ENCODE results near the gene CNGA3.

Gene CNGA3

DNA sequence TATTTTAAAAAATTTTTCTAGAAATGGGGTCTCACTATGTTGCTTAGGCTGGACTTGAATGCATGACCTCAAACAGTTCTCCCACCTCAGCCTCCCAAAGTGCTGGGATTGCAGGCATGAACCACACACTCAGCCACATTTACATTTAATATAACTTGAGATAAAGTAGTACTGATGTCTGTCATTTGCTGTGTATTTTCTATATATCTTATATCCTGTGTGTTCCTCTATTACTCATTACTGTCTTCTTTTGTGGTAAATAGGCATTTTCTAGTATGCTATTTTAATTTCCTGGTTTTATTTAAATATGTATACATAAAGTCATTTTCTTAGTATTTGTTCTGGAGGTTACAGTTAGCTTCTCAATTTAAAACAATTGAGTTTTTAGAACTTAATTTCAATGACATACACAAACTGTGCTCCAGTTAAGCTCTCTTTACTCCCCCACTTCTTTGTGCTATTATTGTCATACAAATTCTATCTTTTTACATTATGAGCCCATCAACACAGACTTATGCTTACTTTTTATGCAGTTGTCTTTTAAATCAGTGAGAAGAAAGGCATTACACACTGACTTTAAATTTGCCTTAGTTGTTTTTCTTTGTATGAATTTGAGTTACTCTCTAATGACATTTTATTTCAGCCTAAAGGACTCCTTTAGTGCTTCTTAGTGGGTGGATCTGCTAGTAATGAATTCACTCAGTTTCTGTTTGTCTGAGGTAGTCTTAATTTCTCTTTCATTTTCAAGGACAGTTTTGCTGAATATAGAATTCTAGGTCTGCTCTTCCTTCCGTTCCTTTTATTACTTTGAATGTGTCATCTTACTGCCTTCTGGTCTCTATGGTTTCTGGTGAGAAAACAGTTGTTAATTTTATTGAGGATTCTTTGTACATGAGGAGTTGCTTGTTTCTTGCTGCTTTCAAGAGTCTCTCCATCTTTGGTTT is 92.2 kb downstream of the CNGA3 start:
- no peaks in the 10 kb centered on the region for H3K79me2 ChIP-seq (ENCODE audit: insufficient read depth, low read depth)

DNA sequence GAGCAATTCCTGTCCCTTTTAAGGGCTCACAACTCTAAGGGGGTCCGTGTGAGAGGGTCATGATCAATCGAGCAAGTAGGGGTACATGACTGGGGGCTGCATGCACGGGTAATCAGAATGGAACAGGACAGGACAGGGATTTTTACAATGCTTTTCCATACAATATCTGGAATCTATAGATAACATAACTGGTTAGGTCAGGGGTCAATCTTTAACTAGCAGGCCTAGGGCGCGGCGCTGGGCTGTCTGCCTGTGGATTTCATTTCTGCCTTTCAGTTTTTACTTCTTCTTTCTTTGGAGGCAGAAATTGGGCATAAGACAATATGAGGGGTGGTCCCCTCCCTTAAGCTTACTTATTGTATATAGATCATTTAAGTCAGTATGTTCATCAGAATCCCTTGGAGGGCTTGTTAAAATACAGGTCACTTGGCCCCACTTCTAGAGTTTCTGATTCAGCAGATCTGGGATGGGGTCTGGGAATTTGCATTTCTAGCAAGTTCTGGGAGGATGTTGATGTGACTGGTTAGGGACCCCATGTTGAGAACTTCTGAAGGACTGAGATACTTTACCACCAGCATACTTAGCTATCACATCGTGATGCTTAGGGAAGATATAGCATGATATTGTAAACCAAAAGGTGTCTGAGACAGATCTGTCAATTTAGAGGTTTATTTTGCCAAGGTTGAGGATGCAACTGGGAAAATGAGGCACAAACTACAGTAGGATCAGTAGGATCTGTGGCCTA is 95.6 kb downstream of the CNGA3 start:
- Histone ChIP-seq H3K9ac (no peak overlapping the region), H3K27me3 (ENCODE audit: insufficient read depth, low read depth) (no peaks in the 10 kb centered on the region), H3K4me3 (IDR thresholded peaks at IDR 0.05; ENCODE audit: insufficient read depth, low read depth, low read length) (no peak overlapping the region), H3K36me3 (ENCODE audit: insufficient read depth) (no peaks in the 10 kb centered on the region), H3K79me2 (ENCODE audit: insufficient read depth, low read depth) (peaks cover 27% of the 10 kb centered on the region), H4K20me1 (ENCODE audit: insufficient read depth) (no peaks in the 10 kb centered on the region), H2AFZ (ENCODE audit: low read depth) (no peak overlapping the region), H3K27ac (no peak overlapping the region), H3K4me2 (no peak overlapping the region), H3K4me1 (ENCODE audit: low read depth, poor library complexity, severe bottlenecking) (peaks cover 28% of the 10 kb centered on the region)
- TF ChIP-seq, protein P1, sequence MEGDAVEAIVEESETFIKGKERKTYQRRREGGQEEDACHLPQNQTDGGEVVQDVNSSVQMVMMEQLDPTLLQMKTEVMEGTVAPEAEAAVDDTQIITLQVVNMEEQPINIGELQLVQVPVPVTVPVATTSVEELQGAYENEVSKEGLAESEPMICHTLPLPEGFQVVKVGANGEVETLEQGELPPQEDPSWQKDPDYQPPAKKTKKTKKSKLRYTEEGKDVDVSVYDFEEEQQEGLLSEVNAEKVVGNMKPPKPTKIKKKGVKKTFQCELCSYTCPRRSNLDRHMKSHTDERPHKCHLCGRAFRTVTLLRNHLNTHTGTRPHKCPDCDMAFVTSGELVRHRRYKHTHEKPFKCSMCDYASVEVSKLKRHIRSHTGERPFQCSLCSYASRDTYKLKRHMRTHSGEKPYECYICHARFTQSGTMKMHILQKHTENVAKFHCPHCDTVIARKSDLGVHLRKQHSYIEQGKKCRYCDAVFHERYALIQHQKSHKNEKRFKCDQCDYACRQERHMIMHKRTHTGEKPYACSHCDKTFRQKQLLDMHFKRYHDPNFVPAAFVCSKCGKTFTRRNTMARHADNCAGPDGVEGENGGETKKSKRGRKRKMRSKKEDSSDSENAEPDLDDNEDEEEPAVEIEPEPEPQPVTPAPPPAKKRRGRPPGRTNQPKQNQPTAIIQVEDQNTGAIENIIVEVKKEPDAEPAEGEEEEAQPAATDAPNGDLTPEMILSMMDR (conservative IDR thresholded peaks at IDR 0.05; ENCODE audit: low read depth, low read length): no peak

More for the DNA sequence above, 92.2 kb downstream of the CNGA3 start:
- peak overlapping the region; percentile 56 for H3K27ac ChIP-seq
- no peak overlapping the region for H3K9ac ChIP-seq
- H3K36me3 ChIP-seq (ENCODE audit: insufficient read depth): no peaks in the 10 kb centered on the region
- H3K4me1 ChIP-seq (ENCODE audit: low read depth, poor library complexity, severe bottlenecking): peaks cover 15% of the 10 kb centered on the region
- no peaks in the 10 kb centered on the region for H4K20me1 ChIP-seq (ENCODE audit: insufficient read depth)
- TF ChIP-seq, protein P1 (conservative IDR thresholded peaks at IDR 0.05; ENCODE audit: low read depth, low read length): no peak
- peak overlapping the region; percentile 41; the same call in 1 of the 2 replicates for H3K4me2 ChIP-seq
- H2AFZ ChIP-seq (ENCODE audit: low read depth): peak overlapping the region; percentile 18
- no peaks in the 10 kb centered on the region for H3K27me3 ChIP-seq (ENCODE audit: insufficient read depth, low read depth)
- H3K4me3 ChIP-seq (IDR thresholded peaks at IDR 0.05; ENCODE audit: insufficient read depth, low read depth, low read length): no peak overlapping the region

DNA sequence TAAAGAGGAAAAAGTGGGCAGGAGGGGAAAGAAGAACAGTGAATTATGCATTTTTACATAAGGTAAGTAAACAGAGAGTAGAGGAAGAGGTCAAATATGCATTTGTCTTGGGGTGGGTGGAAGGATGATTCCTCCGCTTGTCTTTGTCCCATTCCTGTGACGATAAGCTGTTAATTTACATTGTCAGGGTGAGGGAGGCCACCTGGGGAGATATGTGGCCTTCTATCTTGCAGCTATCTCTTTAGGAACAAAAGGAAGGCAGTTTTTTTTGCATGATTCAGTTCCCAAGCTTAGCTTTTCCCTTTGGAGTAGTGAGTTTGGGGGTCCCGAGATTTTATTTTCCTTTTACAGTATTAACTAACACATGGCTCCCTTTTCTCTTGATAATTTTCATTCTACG is 96.2 kb downstream of the CNGA3 start:
- Histone ChIP-seq H3K9ac (no peak overlapping the region), H3K27me3 (ENCODE audit: insufficient read depth, low read depth) (no peaks in the 10 kb centered on the region), H4K20me1 (ENCODE audit: insufficient read depth) (no peaks in the 10 kb centered on the region), H3K4me2 (no peak overlapping the region), H3K36me3 (ENCODE audit: insufficient read depth) (no peaks in the 10 kb centered on the region), H3K4me1 (ENCODE audit: low read depth, poor library complexity, severe bottlenecking) (peaks cover 34% of the 10 kb centered on the region), H3K4me3 (IDR thresholded peaks at IDR 0.05; ENCODE audit: insufficient read depth, low read depth, low read length) (no peak overlapping the region), H2AFZ (ENCODE audit: low read depth) (no peak overlapping the region), H3K79me2 (ENCODE audit: insufficient read depth, low read depth) (peaks cover 33% of the 10 kb centered on the region), H3K27ac (no peak overlapping the region)
- TF ChIP-seq, protein P1 (conservative IDR thresholded peaks at IDR 0.05; ENCODE audit: low read depth, low read length): no peak

DNA sequence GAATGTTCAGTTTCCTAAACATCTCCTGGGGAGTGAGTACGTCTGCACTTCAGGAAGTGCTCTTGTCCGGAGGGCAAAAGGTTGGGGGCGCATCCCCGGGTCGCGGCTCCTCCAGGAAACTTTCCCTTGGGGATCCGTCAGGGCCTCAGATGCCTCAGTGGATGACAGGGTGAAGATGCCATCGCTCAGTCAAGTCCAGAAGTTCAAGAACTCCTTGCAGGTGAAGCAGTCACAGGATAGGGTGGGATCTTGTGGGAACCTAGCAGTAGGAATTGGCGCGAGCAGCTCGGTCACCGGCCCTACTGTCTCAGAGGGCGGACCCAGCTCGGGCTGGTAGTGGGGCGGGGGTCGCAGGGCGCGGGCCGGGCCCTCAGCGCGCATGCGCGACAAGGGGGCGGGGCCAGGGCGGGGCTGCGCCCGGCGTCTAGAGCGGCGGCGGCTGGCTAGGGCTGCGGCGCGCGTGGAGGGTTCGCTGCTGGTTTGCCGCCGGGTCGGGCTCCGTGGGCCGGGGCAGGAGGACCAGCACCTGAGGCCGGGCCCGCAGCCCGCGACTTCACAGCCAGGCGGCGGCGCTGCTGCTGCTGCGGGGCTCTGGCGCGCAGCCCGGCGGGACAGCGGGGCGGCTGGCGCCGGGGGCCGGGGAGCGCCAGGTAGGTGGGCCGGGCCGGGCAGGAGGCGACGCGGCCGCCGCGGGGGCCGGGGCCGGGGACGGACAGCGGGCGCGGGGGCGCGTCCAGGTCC is 98.3 kb downstream of the CNGA3 start, which contains the start of gene INPP4A:
Gene INPP4A, plus strand, starts transcription at position 423 of the 741 bp plus-strand sequence. CDS start 75,191 bp downstream, outside the sequence.
- Histone ChIP-seq H3K4me1 (ENCODE audit: low read depth, poor library complexity, severe bottlenecking) (peaks cover 42% of the 10 kb centered on the region), H4K20me1 (ENCODE audit: insufficient read depth) (no peaks in the 10 kb centered on the region), H3K9ac (peak within 1 kb of the TSS; percentile 49), H3K4me3 (IDR thresholded peaks at IDR 0.05; ENCODE audit: insufficient read depth, low read depth, low read length) (peak within 1 kb of the TSS; percentile 58), H3K79me2 (ENCODE audit: insufficient read depth, low read depth) (peaks cover 54% of the 10 kb centered on the region), H3K36me3 (ENCODE audit: insufficient read depth) (no peaks in the 10 kb centered on the region), H3K27me3 (ENCODE audit: insufficient read depth, low read depth) (no peaks in the 10 kb centered on the region), H3K27ac (peak within 1 kb of the TSS; percentile 53), H3K4me2 (peak within 1 kb of the TSS; percentile 94), H2AFZ (ENCODE audit: low read depth) (peak within 1 kb of the TSS; percentile 100)
- TF ChIP-seq, protein P1 (conservative IDR thresholded peaks at IDR 0.05; ENCODE audit: low read depth, low read length): no peak

All from KMS-11 (cell line).